GM21723 (cell line): ENCODE measurements around the gene PCDH1.

Source experiments
- ATAC-seq: cut with Tn5 transposase; IDR thresholded peaks from one replicate; pipeline ENCODE4 v1.9.1; 2021; ENCODE audit warnings: mild to moderate bottlenecking, moderate library complexity; ENCODE audit not compliant: unreplicated experiment

PCDH1 gene

GRCh38 chr5:141812512-141812911 lies 65.7 kb downstream of the PCDH1 start:
- ATAC-seq: no peak

GRCh38 chr5:141811287-141812155 lies 66.7 kb downstream of the PCDH1 start:
- no peak for ATAC-seq

- no peak for ATAC-seq
Observed at GRCh38 chr5:141810702-141811101, 67.5 kb downstream of the PCDH1 start.

GRCh38 chr5:141809380-141810096 lies 68.7 kb downstream of the PCDH1 start:
- ATAC-seq: no peak

GRCh38 chr5:141808857-141809256 lies 69.4 kb downstream of the PCDH1 start:
- no peak for ATAC-seq

- ATAC-seq: no peak
Observed at GRCh38 chr5:141807732-141808131, 70.5 kb downstream of the PCDH1 start.

GRCh38 chr5:141807329-141807728 lies 70.9 kb downstream of the PCDH1 start:
- ATAC-seq: no peak

- no peak for ATAC-seq
Observed at GRCh38 chr5:141806626-141807025, 71.6 kb downstream of the PCDH1 start.

- no peak for ATAC-seq
Observed at GRCh38 chr5:141805874-141806595, 72.2 kb downstream of the PCDH1 start.

GRCh38 chr5:141804475-141804874 lies 73.7 kb downstream of the PCDH1 start:
- ATAC-seq: no peak
